ENCODE data around the gene GRAMD4.

GRAMD4 gene

DNA sequence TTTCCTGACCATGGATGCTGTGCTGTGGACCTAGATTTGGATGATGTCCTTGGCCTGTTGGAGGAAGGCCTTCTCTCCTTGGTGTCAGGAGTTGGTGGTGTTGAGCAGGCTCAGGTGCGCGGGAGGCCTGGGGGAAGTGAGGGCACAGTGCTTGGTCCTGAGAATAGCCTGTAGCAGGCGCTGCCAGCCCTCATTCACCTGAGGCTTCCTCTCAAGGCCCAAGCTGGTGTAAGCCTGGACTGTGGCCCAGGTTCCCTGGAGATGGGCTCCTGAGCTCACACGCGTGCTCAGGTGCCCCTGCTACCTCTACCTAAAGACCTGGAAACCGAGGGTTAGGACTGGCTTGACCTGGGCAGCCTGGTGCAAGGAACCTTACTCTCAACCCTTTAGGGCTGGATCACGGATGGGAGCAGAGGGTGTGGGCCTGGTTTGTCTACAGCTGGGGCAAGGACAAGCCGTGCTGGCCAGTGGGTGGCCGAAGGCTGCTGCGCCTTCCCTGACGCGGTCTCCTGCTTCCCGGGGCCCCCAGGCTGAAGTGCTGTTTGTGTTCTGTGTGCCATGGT, 7.8 kb upstream of the GRAMD4 start:
- TF ChIP-seq SIN3A (IDR thresholded peaks at IDR 0.05; ENCODE audit: borderline replicate concordance, insufficient read depth, low read length) (no peak), TAF1 (IDR thresholded peaks at IDR 0.05; ENCODE audit: borderline replicate concordance, insufficient read depth, low read length) (no peak), POLR2AphosphoS5 (IDR thresholded peaks at IDR 0.05; ENCODE audit: low read depth, low read length) (no peak), FOXP2 (optimal IDR thresholded peaks at IDR 0.05; ENCODE audit: borderline replicate concordance, extremely low read depth, extremely low read length, insufficient read depth) (no peak)
- TF ChIP-seq, protein P1, sequence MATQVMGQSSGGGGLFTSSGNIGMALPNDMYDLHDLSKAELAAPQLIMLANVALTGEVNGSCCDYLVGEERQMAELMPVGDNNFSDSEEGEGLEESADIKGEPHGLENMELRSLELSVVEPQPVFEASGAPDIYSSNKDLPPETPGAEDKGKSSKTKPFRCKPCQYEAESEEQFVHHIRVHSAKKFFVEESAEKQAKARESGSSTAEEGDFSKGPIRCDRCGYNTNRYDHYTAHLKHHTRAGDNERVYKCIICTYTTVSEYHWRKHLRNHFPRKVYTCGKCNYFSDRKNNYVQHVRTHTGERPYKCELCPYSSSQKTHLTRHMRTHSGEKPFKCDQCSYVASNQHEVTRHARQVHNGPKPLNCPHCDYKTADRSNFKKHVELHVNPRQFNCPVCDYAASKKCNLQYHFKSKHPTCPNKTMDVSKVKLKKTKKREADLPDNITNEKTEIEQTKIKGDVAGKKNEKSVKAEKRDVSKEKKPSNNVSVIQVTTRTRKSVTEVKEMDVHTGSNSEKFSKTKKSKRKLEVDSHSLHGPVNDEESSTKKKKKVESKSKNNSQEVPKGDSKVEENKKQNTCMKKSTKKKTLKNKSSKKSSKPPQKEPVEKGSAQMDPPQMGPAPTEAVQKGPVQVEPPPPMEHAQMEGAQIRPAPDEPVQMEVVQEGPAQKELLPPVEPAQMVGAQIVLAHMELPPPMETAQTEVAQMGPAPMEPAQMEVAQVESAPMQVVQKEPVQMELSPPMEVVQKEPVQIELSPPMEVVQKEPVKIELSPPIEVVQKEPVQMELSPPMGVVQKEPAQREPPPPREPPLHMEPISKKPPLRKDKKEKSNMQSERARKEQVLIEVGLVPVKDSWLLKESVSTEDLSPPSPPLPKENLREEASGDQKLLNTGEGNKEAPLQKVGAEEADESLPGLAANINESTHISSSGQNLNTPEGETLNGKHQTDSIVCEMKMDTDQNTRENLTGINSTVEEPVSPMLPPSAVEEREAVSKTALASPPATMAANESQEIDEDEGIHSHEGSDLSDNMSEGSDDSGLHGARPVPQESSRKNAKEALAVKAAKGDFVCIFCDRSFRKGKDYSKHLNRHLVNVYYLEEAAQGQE (IDR thresholded peaks at IDR 0.05; ENCODE audit: insufficient read depth in 1 of 2, low read depth in 2 of 2, low read length in 2 of 2): no peak

DNA sequence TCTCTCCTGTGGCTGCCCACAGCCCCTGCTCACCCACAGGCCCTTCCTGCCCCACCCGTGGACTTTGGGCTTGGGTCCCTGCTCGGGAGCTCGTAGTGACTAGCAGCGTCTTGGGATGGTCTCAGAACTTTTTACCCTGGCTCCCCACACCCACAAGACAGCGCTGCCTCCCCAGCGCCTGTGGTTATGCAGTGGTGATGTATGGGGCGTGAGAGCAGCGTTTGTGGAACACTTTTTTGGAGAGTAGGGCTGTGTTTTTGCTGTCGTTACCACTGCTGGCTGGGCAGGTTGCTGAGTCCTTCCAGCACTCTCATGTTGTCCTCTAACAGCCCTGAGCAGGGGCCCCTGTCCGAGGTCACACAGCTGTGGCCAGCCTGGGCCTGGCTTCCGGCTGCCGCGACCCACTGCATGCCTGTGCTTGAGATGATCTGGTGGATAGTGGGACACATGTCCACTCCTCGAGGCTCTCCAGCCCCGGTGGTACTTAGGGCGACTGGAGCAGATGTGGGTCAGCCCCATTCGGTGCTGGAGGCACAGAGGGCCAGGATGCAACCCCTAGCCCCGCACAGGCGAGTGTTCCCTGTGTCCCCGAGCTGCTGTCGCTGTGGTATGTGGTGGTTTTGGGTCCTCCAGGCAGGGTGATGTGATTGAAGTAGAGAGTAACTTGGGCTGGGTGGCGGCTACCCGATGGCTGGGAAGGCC, 7.1 kb upstream of the GRAMD4 start:
- no peak for TF ChIP-seq POLR2AphosphoS5 (IDR thresholded peaks at IDR 0.05; ENCODE audit: low read depth, low read length)
- TF ChIP-seq FOXP2 (optimal IDR thresholded peaks at IDR 0.05; ENCODE audit: borderline replicate concordance, extremely low read depth, extremely low read length, insufficient read depth): no peak
- TF ChIP-seq, protein P1 (IDR thresholded peaks at IDR 0.05; ENCODE audit: insufficient read depth in 1 of 2, low read depth in 2 of 2, low read length in 2 of 2): no peak
- TF ChIP-seq SIN3A (IDR thresholded peaks at IDR 0.05; ENCODE audit: borderline replicate concordance, insufficient read depth, low read length): no peak
- TF ChIP-seq TAF1 (IDR thresholded peaks at IDR 0.05; ENCODE audit: borderline replicate concordance, insufficient read depth, low read length): no peak

DNA sequence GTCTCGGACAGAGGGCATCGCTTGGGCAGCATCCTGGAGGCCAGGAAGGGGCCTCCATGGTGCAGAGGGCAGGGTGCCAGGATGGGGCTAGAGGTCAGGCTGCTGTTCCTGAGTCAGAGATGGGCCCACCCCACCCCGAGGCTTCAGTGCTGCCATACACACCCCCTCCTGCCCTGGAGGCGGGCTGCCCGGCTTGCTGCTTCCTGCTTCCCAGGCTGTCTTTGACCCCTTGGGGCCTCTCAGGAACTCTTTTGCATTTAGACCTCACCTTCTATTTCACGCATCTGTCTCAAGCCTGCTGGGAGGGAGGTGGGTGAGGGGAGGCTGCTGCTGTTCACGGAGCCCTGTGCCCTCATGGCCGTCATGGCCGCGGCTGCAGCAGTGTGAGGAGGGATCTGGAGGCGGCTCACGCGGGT, 6.6 kb upstream of the GRAMD4 start:
- TF ChIP-seq FOXP2 (optimal IDR thresholded peaks at IDR 0.05; ENCODE audit: borderline replicate concordance, extremely low read depth, extremely low read length, insufficient read depth) (no peak), TAF1 (IDR thresholded peaks at IDR 0.05; ENCODE audit: borderline replicate concordance, insufficient read depth, low read length) (no peak), POLR2AphosphoS5 (IDR thresholded peaks at IDR 0.05; ENCODE audit: low read depth, low read length) (no peak), SIN3A (IDR thresholded peaks at IDR 0.05; ENCODE audit: borderline replicate concordance, insufficient read depth, low read length) (no peak)

DNA sequence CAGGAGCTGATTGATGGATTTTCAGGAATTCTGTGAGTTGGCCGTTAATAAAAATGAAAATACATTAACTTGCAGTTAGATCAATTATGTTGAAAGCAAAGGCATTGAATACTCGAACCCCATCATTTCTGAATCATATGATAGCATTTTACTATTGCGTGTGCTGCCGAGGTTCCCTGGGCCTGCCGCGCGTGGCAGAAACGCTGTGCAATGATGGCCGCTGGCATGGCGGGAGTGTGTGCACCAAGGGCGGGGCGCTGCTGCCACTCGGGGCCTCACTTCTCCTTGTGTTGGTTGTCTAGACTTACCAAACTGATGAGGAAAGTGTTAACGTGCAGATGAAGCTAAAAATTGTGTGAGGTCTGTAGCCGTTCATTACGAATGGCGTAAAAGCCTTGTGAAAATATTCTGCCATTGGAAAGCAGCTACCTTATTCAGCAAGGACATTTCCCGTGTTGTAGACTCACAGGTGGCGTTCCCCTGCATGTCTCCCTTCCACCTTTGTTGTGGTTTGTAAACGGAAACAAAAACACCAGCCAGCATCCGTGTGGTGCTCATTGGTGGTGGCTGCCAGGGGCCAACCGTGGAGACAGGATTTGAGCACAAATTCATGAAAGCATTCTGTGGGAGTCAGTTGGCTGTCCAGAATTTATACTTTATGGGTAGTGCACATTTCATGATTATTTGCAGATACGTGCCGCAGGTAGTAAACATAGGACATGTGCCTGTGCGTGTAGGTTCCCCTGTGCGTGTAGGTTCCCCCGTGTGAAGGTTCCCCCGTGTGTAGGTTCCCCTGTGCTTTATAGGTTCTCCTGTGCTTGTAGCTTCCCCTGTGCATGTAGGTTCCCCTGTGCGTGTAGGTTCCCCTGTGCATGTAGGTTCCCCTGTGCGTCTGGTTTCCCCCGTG, 5.9 kb upstream of the GRAMD4 start:
- TF ChIP-seq, protein P1 (IDR thresholded peaks at IDR 0.05; ENCODE audit: insufficient read depth in 1 of 2, low read depth in 2 of 2, low read length in 2 of 2): no peak
- TF ChIP-seq FOXP2 (optimal IDR thresholded peaks at IDR 0.05; ENCODE audit: borderline replicate concordance, extremely low read depth, extremely low read length, insufficient read depth) (no peak), TAF1 (IDR thresholded peaks at IDR 0.05; ENCODE audit: borderline replicate concordance, insufficient read depth, low read length) (no peak), SIN3A (IDR thresholded peaks at IDR 0.05; ENCODE audit: borderline replicate concordance, insufficient read depth, low read length) (no peak), POLR2AphosphoS5 (IDR thresholded peaks at IDR 0.05; ENCODE audit: low read depth, low read length) (no peak)

All from PFSK-1 (cell line).